ENCODE measurements around the gene CHDH. TPM values are rescaled to one million over a fixed set of nuclear protein-coding genes. Genes with fewer than 3 reads are reported as not detected.

The CHDH gene
- total RNA-seq, 2 experiments from 2014 or later = 0.53 to 1.0 TPM

DNA sequence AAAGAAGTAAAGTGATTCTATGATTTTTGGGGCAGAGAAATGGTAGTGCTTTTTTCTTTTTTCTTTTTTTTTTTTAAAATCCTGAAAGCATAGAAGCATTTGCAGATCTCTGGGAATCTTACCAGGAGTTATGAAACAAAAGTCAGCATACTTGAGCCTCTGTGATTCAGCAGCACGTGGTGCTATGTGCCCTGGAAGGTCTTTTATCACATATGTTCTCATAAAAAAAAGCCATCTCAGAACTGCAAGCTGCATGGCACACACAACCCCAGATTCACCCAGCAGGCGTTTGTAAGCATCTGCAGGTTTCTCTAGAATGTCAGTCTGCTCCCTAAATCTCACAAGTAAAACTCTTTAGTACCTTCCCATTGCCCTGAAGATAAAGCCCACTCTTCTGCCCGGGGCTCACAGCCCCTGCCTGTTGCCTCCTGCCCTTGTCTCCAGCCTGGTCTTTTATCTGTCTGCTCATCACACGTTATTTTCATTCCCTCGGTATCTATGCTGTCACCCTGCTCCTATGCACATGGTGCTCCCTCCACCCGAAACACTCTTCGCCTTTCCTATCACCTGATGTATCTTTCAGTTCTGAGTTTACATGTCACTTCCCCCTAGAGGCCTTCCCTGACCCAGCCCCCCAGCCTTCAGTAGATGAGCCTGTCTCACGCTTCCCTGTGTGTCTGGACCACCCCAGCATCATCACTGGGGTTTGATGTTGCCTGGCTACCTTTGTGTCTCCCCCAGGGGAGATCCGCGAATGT lies 72.4 kb downstream of the CHDH start:
- H3K4me3 Mint-ChIP-seq = no peak overlapping the region
- peak; percentile 45 for ATAC-seq
- CTCF ChIA-PET = no interaction called here
- peaks cover 51% of the 10 kb centered on the region for H3K27me3 Mint-ChIP-seq
- no peaks in the 10 kb centered on the region for H3K9me3 Mint-ChIP-seq (ENCODE audit: low read depth)
- no peak for DNase-seq
- no peak overlapping the region for H3K27ac Mint-ChIP-seq
- H3K36me3 Mint-ChIP-seq = peaks cover 1% of the 10 kb centered on the region
- peaks cover 24% of the 10 kb centered on the region for H3K4me1 Mint-ChIP-seq

DNA sequence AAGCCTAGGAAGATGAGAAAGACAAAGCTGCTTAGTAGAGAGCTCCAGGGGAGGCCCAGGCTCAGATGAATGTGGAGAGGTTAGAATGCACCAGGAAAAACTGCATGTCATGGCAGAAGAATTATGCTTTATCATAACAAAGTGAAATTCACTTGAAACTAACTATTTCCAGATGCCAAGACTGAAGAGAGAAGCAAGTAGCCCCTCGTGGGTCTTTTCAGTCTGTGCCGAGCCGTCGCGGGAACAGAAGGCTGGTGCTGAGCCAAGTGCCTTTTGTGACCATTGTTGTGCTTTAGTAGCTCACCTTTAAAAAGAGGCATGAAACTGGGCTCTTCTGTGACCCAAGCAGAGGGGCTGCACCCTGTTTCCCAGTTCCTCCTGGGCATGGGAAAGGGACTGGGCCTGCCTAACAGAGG lies 73.2 kb downstream of the CHDH start:
- Mint-ChIP-seq H3K27ac (no peak overlapping the region), H3K36me3 (peaks cover 1% of the 10 kb centered on the region), H3K9me3 (ENCODE audit: low read depth) (no peaks in the 10 kb centered on the region), H3K27me3 (peaks cover 53% of the 10 kb centered on the region), H3K4me1 (peaks cover 24% of the 10 kb centered on the region), H3K4me3 (no peak overlapping the region)
- CTCF ChIA-PET = no interaction called here
- ATAC-seq (no peak), DNase-seq (no peak)

DNA sequence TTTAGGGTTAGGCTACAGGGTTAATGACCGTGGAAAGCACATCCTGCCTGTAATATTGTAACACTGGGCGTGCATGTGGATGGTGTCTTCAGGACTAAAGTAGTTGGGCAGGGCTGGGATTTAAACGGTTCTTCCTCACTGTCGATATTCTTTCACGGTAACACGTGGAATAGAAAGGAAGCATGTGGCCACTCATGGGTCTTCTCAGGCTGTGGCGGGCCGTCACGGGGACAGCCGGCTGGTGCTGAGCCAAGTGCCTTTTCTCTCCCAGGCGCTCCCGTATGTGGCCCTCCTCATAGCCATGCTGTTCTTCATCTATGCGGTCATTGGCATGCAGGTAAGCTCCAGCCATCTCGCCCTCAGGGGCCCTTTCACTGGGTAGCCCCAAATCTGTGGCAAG lies 73.7 kb downstream of the CHDH start:
- H3K27me3 Mint-ChIP-seq = peaks cover 53% of the 10 kb centered on the region
- H3K4me3 Mint-ChIP-seq = no peak overlapping the region
- peaks cover 1% of the 10 kb centered on the region for H3K36me3 Mint-ChIP-seq
- ATAC-seq (no peak), DNase-seq (no peak)
- H3K9me3 Mint-ChIP-seq (ENCODE audit: low read depth) = no peaks in the 10 kb centered on the region
- CTCF ChIA-PET = no interaction called here
- H3K27ac Mint-ChIP-seq = no peak overlapping the region
- peaks cover 21% of the 10 kb centered on the region for H3K4me1 Mint-ChIP-seq

DNA sequence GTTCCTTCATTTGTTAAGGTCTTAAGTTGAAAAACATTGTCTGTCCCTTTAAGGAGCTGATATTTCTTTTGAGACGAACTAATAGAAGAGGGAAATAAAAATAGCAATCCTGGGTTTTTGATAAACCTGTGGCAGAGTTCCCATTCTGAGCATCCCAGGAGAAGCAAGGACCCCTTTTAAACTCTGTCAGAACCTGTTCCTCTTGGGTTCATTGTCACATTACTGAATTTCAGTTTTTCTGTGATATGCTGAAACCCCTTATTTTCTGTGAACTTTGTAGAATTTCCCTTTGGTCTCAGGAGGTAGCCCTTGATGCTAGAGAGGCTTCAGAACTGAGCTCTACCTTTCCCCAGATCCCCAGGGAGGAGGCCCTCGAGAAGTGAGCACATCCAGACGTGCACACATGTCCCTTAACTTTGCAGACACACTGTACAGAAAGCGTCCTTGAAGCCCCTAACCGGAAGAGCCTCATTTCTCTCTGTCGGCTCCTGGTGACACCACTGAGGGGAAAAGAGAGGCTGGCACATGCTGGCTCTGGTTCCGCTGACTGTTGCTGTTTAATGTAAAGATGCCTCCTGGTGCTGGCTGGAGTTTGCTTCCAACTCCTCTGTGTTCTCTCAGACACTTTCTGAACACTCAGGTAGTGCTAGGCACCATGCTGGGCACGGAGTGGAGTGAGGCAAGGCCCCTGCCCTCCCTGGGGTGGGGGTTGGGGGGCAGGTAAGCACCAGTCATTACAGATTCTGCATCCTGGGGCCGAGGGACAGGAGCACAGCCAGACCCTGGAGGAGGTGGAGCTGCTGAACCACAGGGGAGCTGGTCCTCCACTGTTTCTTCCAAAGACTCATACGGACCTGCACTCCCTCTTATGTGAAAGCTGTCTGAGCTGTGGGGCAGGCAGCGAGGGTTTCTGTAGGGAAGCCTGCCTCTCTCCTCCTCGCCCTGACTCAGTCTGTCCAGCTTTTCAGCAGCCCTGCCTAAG lies 77.5 kb downstream of the CHDH start:
- Mint-ChIP-seq H3K9me3 (ENCODE audit: low read depth) (no peaks in the 10 kb centered on the region), H3K27ac (no peak overlapping the region), H3K4me1 (peaks cover 3% of the 10 kb centered on the region), H3K4me3 (no peak overlapping the region), H3K27me3 (peaks cover 40% of the 10 kb centered on the region), H3K36me3 (no peaks in the 10 kb centered on the region)
- ATAC-seq (no peak), DNase-seq (no peak)
- CTCF ChIA-PET = no interaction called here

DNA sequence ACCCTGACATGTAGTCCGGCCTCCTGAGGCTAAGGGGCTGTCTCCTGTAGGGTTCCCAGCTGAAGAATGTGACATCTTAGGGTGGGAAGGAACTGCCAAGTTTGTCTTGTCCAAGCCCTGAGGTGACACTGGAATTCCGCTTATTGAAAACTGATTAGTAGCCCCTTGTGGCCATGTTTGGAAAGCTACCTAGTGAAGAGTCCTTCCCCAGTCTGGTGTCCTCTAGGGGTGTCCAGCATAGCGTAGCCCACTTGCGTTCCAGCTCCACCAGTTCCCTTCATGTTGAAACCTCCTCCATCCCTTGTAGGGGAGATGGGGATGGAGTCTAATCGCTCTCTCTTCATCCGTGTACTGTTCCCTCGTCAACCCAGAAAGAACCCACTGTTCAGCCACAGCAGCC lies 79.5 kb downstream of the CHDH start:
- Mint-ChIP-seq H3K9me3 (ENCODE audit: low read depth) (no peaks in the 10 kb centered on the region), H3K36me3 (no peaks in the 10 kb centered on the region), H3K27me3 (peaks cover 27% of the 10 kb centered on the region), H3K4me3 (no peak overlapping the region), H3K27ac (no peak overlapping the region), H3K4me1 (no peaks in the 10 kb centered on the region)
- CTCF ChIA-PET = no interaction called here
- ATAC-seq = no peak
- no peak for DNase-seq

DNA sequence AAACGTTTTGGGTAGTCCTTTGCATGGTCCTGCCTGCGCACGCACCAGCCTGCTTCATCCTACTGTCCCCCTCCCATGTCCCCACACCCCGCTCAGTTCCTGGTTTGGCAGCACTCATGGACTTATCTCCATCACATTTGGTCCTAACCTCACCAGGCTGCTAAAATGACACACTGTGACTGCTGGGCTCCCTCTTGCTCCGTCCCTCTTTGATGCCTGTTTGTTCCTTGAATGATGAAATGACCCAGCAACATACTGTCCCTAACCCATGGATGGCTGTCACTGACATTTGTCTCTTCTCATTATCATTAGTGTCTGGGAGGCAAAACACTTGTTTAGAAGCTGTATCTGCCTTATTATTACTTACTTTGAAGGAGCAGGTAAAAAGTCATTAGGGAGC lies 80.5 kb downstream of the CHDH start:
- no peaks in the 10 kb centered on the region for H3K4me1 Mint-ChIP-seq
- ATAC-seq = no peak
- CTCF ChIA-PET = no interaction called here
- H3K4me3 Mint-ChIP-seq = no peak overlapping the region
- H3K27ac Mint-ChIP-seq = no peak overlapping the region
- H3K27me3 Mint-ChIP-seq = peaks cover 20% of the 10 kb centered on the region
- no peaks in the 10 kb centered on the region for H3K9me3 Mint-ChIP-seq (ENCODE audit: low read depth)
- no peaks in the 10 kb centered on the region for H3K36me3 Mint-ChIP-seq
- DNase-seq = no peak

DNA sequence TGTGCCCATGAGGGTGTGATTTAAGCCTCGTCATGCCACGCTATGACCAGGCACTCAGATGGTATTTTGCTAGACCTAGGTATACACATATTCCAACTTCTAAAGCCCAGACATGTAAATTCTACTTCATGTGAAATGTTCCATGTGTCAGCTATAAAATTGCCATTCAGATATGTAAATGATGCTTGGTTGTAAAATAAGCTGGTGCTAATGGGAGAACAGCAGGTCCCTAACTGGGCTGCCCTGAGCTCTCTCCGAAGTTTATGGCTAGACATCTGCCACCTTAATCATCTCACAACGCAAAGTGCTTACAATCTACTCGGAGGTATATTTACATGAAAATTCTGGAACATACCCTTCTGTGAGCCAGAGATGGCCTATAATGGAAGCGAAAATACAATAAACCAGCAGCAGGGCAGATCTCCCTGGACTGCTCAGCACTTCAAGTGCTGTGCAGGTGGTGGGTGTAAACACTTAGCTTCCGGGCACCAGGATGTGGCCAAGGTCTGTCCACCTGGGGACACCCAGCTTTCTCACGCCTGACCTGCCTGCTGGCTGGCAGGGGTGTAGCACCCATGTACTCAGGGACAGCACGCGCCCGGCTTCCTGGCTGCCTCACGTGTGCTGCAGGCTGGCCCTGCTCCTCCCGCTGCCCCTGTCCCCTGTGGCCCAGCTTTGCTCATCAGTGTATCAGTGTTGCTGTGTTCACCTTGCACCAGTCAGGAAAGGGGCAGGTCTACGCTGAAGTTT lies 82.0 kb downstream of the CHDH start:
- peaks cover 14% of the 10 kb centered on the region for H3K27me3 Mint-ChIP-seq
- no peaks in the 10 kb centered on the region for H3K4me1 Mint-ChIP-seq
- no peak for ATAC-seq
- H3K36me3 Mint-ChIP-seq = no peaks in the 10 kb centered on the region
- H3K4me3 Mint-ChIP-seq = no peak overlapping the region
- no peak overlapping the region for H3K27ac Mint-ChIP-seq
- CTCF ChIA-PET = no interaction called here
- no peak for DNase-seq
- no peaks in the 10 kb centered on the region for H3K9me3 Mint-ChIP-seq (ENCODE audit: low read depth)

DNA sequence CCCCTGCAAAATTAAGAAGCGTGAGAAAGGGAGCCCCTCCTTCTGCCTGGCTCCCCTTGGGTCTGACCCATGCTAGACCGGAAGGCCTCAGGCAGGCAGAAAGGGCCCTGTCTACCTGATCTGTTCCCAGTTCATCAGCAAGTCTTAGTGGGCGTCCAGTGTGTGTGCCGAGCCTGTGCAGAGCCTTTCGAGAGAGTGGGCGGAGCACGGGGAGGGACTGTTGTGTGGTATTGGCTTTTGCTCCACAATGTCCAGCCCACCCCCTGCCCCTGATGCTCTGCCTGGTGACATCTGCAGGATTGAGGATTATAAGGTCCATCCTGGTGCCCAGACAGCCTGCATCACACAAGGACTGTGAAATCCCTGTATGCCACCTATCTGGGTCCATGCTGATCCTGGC lies 82.9 kb downstream of the CHDH start:
- no peak overlapping the region for H3K27ac Mint-ChIP-seq
- CTCF ChIA-PET = no interaction called here

More for the DNA sequence above, 82.9 kb downstream of the CHDH start:
- Mint-ChIP-seq H3K4me3 (no peak overlapping the region), H3K36me3 (no peaks in the 10 kb centered on the region), H3K27me3 (peaks cover 20% of the 10 kb centered on the region), H3K4me1 (no peaks in the 10 kb centered on the region), H3K9me3 (ENCODE audit: low read depth) (no peaks in the 10 kb centered on the region)
- no peak for ATAC-seq
- no peak for DNase-seq

Other genes with a start within 250 kb of the CHDH start
- 1 to 10 TPM; 2.4 to 7.0 TPM for gene IL17RB, start 149 bp upstream of the CHDH start, total RNA-seq
- gene ACTR8, start 35.7 kb upstream of the CHDH start, total RNA-seq = 10 to 100 TPM; 28.9 to 42.2 TPM
- 10 to 100 TPM; 56.5 to 60.0 TPM for gene SELENOK, start 45.4 kb upstream of the CHDH start, total RNA-seq

Data from activated CD8-positive, alpha-beta memory T cell treated with anti-CD3 and anti-CD28 coated beads, Interleukin-2, amount 10 ng/mL, durations not matched to agents 7 days and 5 days (primary cell).